IPS-20b (cell line): ENCODE measurements around the gene CTDP1.
"Not testable (repeated sequence)": the region's sequence is repeated elsewhere in the genome, so short reads cannot be mapped to it uniquely, and the experiment has no call there.

Experiments
- H3K27ac ChIP-seq: one replicate; pipeline ENCODE4 v1.5.1; 2013; ENCODE audit warnings: low read length
- H3K27me3 ChIP-seq: 2 replicates; pipeline ENCODE4 v1.6.1; 2013; ENCODE audit warnings: mild to moderate bottlenecking, low read length, inconsistent platforms; ENCODE audit not compliant: insufficient read depth
- H3K36me3 ChIP-seq: 2 replicates; pipeline ENCODE4 v1.6.1; 2013; ENCODE audit warnings: low read depth, mild to moderate bottlenecking, inconsistent platforms, low read length, moderate library complexity; ENCODE audit not compliant: insufficient read depth
- H3K4me1 ChIP-seq: 2 replicates; pipeline ENCODE4 v1.6.1; 2013; ENCODE audit warnings: mild to moderate bottlenecking, control low read depth, inconsistent platforms, low read length, moderate library complexity; ENCODE audit not compliant: insufficient read depth
- H3K4me3 ChIP-seq: 2 replicates; pipeline ENCODE4 v1.5.1; 2013; ENCODE audit warnings: mild to moderate bottlenecking, low read length, inconsistent platforms
- H3K9ac ChIP-seq: 2 replicates; pipeline ENCODE4 v1.6.1; 2013; ENCODE audit warnings: low read depth, mild to moderate bottlenecking, inconsistent platforms, low read length, moderate library complexity
- H3K9me3 ChIP-seq: 2 replicates; pipeline ENCODE4 v1.6.1; 2013; ENCODE audit warnings: mild to moderate bottlenecking, low read depth, low read length, inconsistent platforms; ENCODE audit not compliant: insufficient read depth

CTDP1 gene

DNA sequence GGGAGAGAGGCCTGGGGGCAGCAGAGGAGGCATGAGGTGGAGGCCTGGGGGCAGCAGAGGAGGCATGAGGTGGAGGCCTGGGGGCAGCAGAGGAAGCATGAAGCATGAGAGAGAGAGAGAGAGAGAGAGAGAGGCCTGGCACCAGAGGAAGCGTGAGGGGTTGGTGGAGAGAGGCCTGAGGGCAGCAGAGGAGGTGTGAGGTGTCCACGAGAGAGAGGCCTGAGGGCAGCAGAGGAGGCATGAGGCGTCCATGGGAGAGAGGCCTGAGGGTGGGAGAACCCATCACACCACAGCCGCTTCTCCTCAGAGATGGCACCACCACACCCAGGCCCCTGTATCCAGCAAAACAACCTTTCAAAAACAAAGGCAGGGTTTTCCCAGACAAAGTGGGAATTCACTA lies 62.5 kb downstream of the CTDP1 start:
- H3K9me3 ChIP-seq, result no peaks in the 10 kb centered on the region
- no peak overlapping the region for H3K4me3 ChIP-seq
- H3K27ac ChIP-seq, result no peak overlapping the region
- no peak overlapping the region for H3K9ac ChIP-seq
- H3K27me3 ChIP-seq, result no peaks in the 10 kb centered on the region
- no peaks in the 10 kb centered on the region for H3K4me1 ChIP-seq
- H3K36me3 ChIP-seq, result peaks cover 47% of the 10 kb centered on the region

DNA sequence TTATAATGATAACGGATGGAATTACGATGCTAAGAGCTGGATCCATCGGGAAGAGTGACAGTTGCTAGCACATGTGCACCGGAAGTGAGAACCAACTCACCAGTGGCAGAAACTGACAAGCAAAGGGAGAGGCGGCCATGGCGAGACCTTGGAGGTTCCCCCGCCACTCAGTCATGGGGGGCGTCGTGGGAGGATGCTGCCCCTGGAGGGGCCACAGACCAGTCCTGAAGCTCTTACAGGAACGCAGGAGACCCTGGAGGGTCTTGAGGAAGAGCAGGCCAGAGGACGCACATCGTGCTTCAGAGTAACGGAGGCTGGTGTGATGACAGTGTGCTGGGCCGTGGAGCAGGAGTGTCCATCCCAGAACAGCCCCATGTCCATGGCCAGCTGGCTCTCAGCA lies 65.0 kb downstream of the CTDP1 start:
- Histone ChIP-seq H3K4me3 (no peak overlapping the region), H3K36me3 (peaks cover 30% of the 10 kb centered on the region)

DNA sequence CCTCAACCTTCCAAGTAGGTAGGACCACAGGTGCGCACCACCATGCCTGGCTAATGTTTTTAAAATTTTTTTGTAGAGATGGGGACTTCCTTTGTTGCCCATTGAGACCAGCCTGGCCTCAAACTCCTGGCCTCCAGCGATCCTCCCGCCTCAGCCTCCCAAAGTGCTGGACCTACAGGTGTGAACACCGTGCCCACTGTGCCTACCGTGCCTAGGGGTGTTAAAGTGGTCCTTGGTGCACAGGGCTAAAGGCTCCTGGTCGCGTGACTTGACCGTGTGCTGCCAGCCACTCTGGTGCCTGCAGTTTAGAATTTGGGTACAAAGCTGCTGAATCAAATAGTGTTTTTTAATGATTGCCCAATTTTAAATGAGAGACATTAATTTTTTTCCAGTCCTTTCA lies 67.1 kb downstream of the CTDP1 start:
- no peak overlapping the region for H3K9ac ChIP-seq
- no peak overlapping the region for H3K27ac ChIP-seq
- no peaks in the 10 kb centered on the region for H3K27me3 ChIP-seq
- no peak overlapping the region for H3K4me3 ChIP-seq
- peaks cover 15% of the 10 kb centered on the region for H3K36me3 ChIP-seq
- no peaks in the 10 kb centered on the region for H3K9me3 ChIP-seq
- H3K4me1 ChIP-seq, result no peaks in the 10 kb centered on the region

More for the DNA sequence above, 65.0 kb downstream of the CTDP1 start:
- Histone ChIP-seq H3K9me3 (no peaks in the 10 kb centered on the region), H3K27me3 (no peaks in the 10 kb centered on the region), H3K27ac (no peak overlapping the region), H3K9ac (no peak overlapping the region), H3K4me1 (no peaks in the 10 kb centered on the region)

DNA sequence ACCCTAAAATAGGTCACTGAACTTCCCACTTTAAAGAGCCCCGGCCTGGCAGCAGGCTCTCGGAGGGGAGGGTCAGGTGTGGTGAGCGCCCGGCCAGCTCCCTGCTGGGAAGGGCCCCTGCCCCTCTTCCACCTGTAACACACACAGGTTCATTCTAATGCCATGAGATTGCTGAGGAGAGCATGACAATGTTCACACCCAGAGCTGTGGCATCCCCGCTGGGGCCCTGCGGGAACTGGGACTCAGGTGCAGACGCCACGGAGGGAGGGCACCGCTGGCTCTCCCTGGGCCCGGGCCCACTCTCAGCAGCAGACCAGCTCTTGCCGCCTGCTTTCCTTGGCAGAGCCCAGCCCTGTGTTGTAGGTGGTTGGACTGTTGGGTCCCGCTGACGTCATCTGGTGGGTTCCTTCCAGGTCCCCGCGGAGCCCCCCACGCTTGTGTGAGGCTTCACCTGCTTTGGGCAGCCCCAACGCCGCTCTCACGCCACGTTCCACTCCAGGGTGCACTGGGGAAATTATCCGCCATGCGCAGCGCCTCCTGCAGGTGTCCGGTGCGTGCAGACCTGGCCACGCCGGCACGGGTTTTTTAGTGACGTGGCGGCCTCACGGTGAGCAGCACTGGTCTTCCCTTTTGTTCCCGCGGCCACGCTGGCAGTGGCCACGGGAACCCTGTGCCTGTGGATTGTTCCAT lies 67.7 kb downstream of the CTDP1 start:
- no peaks in the 10 kb centered on the region for H3K27me3 ChIP-seq
- H3K27ac ChIP-seq, result no peak overlapping the region
- no peak overlapping the region for H3K4me3 ChIP-seq
- peaks cover 11% of the 10 kb centered on the region for H3K36me3 ChIP-seq
- H3K9ac ChIP-seq, result no peak overlapping the region
- H3K9me3 ChIP-seq, result no peaks in the 10 kb centered on the region
- H3K4me1 ChIP-seq, result no peaks in the 10 kb centered on the region

DNA sequence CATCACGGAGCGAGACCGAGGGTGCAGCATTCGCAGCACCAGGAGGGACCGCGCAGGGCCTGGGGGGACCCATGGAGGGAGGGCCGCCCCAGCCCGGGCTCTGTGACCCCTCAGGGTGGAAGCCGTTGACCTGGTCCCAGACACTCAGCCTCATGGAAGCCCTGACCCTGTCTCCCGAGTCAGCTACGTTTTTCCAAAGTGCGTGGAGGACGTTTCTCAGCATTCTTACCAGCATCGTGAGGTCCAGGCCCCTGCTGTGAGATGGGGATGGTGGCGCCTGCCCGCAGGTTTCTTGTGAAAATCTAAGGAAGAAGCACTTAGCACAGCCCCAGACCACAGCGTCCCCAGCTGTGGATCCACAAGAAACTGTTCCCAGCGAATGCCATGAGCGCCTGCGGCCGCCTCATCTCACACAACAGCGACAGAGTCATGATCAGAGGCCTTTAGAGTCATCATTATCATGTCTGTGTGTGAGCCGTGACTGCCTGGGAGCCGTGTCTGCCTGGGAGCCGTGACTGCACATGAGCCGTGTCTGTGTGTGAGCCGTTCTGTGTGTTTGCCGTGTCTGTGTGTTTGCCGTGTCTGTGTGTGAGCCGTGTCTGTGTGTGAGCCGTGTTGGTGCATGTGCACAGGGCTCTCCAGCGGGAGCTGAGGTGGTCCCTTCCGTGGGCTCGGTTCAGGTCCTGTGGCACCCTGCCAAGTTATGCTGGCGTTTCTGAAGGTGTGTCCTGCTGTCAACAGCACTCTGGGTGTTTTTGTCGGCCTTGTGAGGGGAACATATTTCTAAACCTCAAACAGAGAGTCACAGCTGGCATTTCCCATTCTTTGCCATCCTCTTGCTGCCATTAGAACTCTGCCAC lies 68.9 kb downstream of the CTDP1 start:
- H3K4me3 ChIP-seq, result no peak overlapping the region
- no peak overlapping the region for H3K9ac ChIP-seq
- no peaks in the 10 kb centered on the region for H3K4me1 ChIP-seq
- peaks cover 12% of the 10 kb centered on the region; the same call in 1 of the 2 replicates for H3K36me3 ChIP-seq
- H3K27ac ChIP-seq, result no peak overlapping the region
- H3K27me3 ChIP-seq, result no peaks in the 10 kb centered on the region
- no peaks in the 10 kb centered on the region; the same call in 1 of the 2 replicates for H3K9me3 ChIP-seq

DNA sequence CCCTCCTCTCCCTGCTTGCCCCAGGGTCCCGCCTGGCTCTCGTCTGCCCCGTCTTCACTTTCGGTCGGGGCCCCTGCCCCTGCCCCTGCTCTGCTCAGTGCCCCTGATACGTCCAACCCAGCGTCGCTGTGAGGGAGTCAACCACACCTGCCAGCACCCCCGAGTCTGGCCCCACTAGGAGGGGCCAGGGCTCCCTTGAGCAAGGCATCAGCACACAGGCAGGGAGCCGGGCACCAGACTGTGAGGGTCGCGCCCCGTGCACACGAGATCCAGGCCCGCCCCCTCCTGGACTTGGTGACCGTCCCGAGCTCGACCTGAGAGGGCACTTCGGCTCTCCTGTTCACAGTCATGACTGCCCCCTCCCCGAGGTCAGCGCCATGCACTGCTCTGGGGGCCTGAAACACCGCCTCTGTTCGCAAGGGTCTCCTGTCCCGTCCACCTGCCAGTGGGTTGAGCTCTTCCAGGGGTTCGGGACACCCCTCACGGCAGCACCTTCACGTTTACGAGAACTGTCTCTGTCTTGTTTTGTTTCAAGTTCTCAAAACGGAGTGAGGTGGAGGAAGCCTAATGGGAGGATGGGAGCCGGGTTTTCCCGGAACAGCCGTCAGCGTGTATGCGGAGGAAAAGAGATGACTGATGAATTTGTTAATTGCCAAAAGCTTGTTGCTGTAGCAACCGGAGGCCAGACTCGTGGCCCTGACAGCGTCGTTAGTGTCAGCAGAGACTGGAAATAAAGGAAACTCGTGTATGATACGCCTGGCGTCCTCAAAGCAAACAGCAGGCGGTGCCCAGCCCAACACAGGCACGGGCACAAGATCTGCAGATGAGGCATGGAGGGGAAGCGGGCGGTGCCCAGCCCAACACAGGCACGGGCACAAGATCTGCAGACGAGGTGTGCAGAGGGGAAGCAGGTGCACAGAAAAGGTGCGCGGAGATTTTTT lies 69.9 kb downstream of the CTDP1 start:
- Histone ChIP-seq H3K36me3 (peaks cover 16% of the 10 kb centered on the region; the same call in 1 of the 2 replicates), H3K27ac (no peak overlapping the region), H3K4me1 (no peaks in the 10 kb centered on the region), H3K9me3 (no peaks in the 10 kb centered on the region; the same call in 1 of the 2 replicates), H3K27me3 (no peaks in the 10 kb centered on the region), H3K9ac (no peak overlapping the region), H3K4me3 (no peak overlapping the region)

DNA sequence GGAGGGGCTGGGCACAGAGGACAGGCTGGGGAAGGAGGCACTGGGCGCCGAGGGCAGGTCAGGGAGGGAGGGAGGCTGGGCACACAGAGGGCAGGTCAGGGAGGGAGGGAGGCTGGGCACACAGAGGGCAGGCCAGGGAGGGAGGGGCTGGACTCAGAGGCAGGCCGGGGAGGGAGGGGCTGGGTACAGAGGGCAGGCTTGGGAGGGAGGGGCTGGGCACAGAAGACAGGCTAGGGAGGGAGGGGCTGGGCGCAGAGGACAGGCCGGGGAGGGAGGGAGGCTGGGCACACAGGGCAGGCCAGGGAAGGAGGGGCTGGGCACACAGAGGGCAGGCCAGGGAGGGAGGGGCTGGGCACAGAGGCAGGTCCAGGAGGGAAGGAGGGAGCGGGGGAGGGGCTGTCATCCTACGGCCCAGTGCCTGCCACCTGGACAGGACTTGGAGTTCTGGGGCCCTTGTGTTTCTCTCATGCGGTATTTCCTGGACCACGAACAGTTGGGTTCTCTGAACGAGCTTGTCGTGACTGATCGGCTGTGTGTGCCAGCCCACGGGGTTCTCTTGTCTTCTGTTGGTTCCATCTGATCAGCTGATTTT lies 71.5 kb downstream of the CTDP1 start:
- no peaks in the 10 kb centered on the region for H3K4me1 ChIP-seq
- no peak overlapping the region for H3K27ac ChIP-seq
- H3K9me3 ChIP-seq, result no peaks in the 10 kb centered on the region; the same call in 1 of the 2 replicates
- peaks cover 16% of the 10 kb centered on the region for H3K36me3 ChIP-seq
- no peaks in the 10 kb centered on the region for H3K27me3 ChIP-seq
- H3K4me3 ChIP-seq, result no peak overlapping the region
- no peak overlapping the region for H3K9ac ChIP-seq

DNA sequence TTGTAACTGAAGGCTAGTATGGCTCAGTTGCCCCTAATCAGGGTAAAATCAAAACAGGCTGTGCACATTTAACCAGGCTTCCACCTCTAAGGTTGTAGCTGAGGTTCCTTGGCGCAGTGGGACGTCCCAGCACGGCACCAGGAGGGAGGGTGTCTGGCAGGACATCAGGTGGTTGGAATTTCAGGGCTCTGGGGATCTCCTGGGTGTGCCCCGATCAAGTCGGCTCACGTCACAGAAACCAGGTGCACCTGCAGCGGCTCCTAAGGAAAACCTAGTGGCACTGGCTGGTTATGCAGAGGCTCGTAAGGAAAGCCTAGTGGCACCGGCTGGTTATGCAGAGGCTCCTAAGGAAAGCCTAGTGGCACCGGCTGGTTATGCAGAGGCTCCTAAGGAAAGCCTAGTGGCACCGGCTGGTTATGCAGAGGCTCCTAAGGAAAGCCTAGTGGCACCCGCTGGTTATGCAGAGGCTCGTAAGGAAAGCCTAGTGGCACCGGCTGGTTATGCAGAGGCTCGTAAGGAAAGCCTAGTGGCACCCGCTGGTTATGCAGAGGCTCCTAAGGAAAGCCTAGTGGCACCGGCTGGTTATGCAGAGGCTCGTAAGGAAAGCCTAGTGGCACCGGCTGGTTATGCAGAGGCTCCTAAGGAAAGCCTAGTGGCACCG lies 72.4 kb downstream of the CTDP1 start:
- not testable (repeated sequence) for H3K4me1 ChIP-seq, H3K4me3 ChIP-seq, H3K27me3 ChIP-seq, H3K27ac ChIP-seq, H3K9ac ChIP-seq, H3K9me3 ChIP-seq
- peaks cover 16% of the 10 kb centered on the region for H3K36me3 ChIP-seq

DNA sequence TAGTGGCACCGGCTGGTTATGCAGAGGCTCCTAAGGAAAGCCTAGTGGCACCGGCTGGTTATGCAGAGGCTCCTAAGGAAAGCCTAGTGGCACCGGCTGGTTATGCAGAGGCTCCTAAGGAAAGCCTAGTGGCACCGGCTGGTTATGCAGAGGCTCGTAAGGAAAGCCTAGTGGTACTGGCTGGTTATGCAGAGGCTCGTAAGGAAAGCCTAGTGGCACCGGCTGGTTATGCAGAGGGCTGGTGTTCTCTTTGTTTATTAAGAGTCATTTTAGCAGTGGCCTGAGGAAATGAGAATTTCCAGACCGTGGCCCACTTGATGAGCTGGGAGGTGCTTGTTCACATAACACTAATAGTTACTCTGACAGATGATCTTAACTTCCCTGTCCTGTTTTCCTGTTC lies 73.3 kb downstream of the CTDP1 start:
- not testable (repeated sequence) for H3K4me3 ChIP-seq, H3K4me1 ChIP-seq, H3K9ac ChIP-seq, H3K27ac ChIP-seq, H3K27me3 ChIP-seq, H3K9me3 ChIP-seq
- peaks cover 16% of the 10 kb centered on the region for H3K36me3 ChIP-seq

DNA sequence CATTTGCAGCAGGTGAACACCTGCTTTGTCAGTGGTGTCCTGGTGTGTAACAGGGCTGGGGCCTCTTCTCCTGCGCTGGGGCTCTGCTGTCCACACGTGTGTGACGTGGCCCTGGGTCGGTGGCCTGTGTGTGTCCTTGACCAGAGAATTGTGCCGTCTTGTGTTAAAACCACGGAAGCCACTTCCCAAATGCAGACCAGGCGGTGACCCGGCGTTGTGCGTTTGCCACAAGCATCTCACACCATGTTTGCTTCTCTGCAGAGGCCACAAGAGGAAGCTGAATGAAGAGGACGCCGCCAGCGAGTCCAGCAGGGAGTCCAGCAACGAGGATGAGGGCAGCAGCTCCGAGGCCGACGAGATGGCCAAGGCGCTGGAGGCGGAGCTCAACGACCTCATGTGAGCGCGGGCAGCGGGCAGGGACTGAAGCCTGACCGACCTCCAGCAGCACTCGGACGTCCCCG lies 73.8 kb downstream of the CTDP1 start:
- no peaks in the 10 kb centered on the region for H3K4me1 ChIP-seq
- H3K27me3 ChIP-seq, result no peaks in the 10 kb centered on the region
- H3K27ac ChIP-seq, result no peak overlapping the region
- H3K4me3 ChIP-seq, result no peak overlapping the region
- no peaks in the 10 kb centered on the region; the same call in 1 of the 2 replicates for H3K9me3 ChIP-seq
- H3K9ac ChIP-seq, result no peak overlapping the region
- H3K36me3 ChIP-seq, result peaks cover 16% of the 10 kb centered on the region
